Activated CD4-positive, alpha-beta T cell treated with anti-CD3 and anti-CD28 coated beads for 48 hours (primary cell): ENCODE measurements around the gene ISLR.
"Not testable (repeated sequence)": the region's sequence is repeated elsewhere in the genome, so short reads cannot be mapped to it uniquely, and the experiment has no call there.

ENCODE experiments used
- DNase-seq: peaks from one replicate; pipeline ENCODE4 v3.0.0-alpha.2; 2020

ISLR gene

GRCh38 chr15:74138642-74139041, 34.9 kb upstream of the ISLR start:
- DNase-seq: no peak

GRCh38 chr15:74141591-74141990, 31.9 kb upstream of the ISLR start:
- DNase-seq: no peak

GRCh38 chr15:74144153-74144775, 29.2 kb upstream of the ISLR start:
- no peak for DNase-seq

GRCh38 chr15:74146277-74146800, 27.2 kb upstream of the ISLR start:
- no peak for DNase-seq

GRCh38 chr15:74147051-74147450, 26.5 kb upstream of the ISLR start:
- no peak for DNase-seq

- DNase-seq: no peak
These were observed 17.6 kb upstream of the ISLR start for GRCh38 chr15:74155766-74156417.

GRCh38 chr15:74156678-74157411, 16.7 kb upstream of the ISLR start:
- no peak for DNase-seq

GRCh38 chr15:74157868-74158827, 15.4 kb upstream of the ISLR start:
- no peak for DNase-seq

GRCh38 chr15:74158855-74159650, 14.5 kb upstream of the ISLR start:
- DNase-seq: no peak

GRCh38 chr15:74159773-74160172, 13.7 kb upstream of the ISLR start:
- DNase-seq: no peak

- DNase-seq: not testable (repeated sequence)
These were observed 13.1 kb upstream of the ISLR start for GRCh38 chr15:74160390-74160789.

GRCh38 chr15:74162195-74162536, 11.3 kb upstream of the ISLR start:
- not testable (repeated sequence) for DNase-seq

- no peak for DNase-seq
These were observed 8.0 kb upstream of the ISLR start for GRCh38 chr15:74165461-74165860.

GRCh38 chr15:74167891-74168331, 5.6 kb upstream of the ISLR start:
- DNase-seq: no peak

GRCh38 chr15:74168711-74169126, 4.8 kb upstream of the ISLR start:
- DNase-seq: no peak

- DNase-seq: no peak
These were observed 3.3 kb upstream of the ISLR start for GRCh38 chr15:74170071-74170844.

GRCh38 chr15:74170875-74171578, 2.5 kb upstream of the ISLR start:
- DNase-seq: no peak

- DNase-seq: no peak
These were observed 1.5 kb upstream of the ISLR start for GRCh38 chr15:74171965-74172541.

GRCh38 chr15:74172701-74173379, 670 bp upstream of the ISLR start:
- no peak for DNase-seq
